ENCODE data around the gene ZFP1.

ZFP1 gene

DNA sequence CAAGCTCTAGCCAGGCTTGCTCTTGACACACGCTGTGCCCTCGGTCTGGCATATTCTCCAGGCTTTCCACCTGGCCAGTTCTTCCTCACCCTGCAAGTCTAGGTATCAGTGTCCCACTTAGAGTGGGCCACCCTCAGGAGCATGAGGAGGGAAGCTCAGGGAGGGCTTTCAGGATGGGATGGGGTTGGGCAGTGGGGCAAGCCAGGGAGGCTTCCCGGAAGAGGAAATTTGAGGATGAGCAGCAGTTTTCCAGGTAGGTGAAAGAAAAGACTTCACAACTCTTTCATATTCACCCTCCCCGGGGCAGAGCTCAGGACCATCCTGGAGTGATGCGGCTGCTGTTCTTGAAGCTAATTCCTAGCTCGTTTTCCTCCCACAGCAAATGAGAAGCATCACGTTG, 17.2 kb upstream of the ZFP1 start:
- DNase-seq: peak in 3 of 42 donors; percentile 1 to 6 (median 4)
- intact Hi-C loops (cut with DNase I): no loop called here

DNA sequence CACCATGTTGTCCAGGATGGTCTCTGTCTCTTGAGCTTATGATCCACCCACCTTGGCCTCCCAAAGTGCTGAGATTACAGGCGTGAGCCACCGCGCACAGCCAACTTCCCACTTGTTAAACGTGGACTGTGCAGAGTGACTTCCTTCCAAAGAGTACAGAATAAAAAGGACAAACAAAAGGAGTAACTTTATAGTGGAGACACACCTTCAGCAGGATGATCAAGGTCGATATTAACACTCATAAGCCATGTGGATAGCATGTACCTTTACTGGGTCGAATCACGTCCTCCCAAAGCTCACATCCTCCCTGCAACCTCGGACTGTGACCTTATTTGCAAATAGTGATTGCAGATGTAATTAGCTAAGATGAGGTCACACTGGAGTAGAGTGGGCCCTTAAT, 10.1 kb upstream of the ZFP1 start:
- no peak for DNase-seq
- intact Hi-C loops (cut with DNase I): no loop called here

DNA sequence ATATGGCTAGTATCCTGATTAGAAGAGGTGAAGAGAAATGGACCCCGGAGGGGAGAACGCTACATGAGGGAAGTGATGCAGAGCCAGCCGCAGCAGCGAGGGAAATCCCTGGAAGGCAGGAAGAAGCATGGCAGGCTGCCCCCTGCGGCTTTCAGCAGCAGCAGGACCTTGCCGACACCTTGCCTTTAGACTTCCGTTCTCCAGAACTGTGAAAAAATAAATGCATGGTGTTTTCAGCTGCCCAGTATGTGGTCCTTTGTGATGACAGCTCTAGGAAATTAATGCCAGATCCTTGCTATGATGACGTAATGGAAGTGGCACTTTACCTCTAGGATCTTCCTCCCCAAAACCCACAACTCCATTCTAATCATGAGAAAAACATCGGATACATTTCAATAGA, 9.7 kb upstream of the ZFP1 start:
- intact Hi-C loops (cut with DNase I): no loop called here
- DNase-seq: peak in 1 of 42 donors; percentile 2

DNA sequence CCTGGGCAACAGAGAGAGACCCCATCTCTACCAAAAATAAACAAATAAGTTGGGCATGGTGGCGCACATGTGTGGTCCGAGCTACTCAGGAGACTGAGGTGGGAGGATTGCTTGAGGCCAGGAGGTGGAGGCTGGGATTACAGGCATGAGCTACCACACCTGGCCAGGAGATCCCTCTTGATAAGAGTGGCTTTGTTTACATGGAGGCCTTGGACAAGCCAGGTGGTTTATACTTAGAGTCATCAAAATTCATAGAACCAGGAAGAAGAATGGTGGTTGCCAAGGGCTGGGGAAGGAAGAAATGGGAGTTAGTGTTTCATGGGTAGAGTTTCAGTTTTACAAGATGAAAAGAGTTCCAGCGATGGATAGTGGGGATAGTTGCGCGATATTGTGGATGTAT, 8.8 kb upstream of the ZFP1 start:
- no peak for DNase-seq
- intact Hi-C loops (cut with DNase I): no loop called here

DNA sequence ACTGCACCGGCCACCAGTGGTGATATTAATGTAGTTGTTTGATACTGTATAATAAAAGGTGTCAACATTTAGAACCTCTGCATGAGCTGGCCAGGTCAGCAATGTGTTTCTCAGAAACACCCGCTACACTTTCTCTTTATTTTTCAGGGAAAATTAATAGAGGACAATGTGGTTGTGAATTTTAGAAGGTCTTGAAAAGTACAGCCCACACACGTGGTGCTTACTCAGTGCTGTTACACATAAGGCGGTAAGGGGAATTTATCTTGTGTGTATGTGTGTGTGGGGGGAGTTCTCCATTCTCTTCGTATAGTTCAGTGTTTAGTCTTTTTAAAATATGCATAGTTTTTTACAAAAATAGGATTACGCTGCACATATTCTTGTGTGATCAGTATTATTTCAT, 4.4 kb upstream of the ZFP1 start:
- intact Hi-C loops (cut with DNase I): no loop called here
- DNase-seq: no peak

DNA sequence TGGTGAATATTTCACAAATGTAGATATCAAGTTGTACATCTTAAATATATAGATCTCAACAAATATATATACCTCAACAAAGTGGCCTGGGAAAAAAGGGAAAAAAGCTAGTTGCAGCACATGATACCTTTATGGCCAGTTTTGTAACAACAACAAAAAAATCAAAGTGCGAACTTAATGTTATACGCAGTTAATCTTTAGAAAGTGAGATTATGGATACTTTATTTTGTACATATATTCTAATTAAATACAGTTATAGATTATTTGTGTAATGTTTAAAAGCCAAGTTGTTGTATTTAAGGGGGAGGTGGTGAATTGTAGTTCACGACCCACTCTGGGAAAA, 385 bp upstream of the ZFP1 start:
- DNase-seq: no peak
- intact Hi-C loops (cut with DNase I): loop anchor here (5.0 kb wide), 1 partner anchor 36 kb away; no protein-coding TSS in a partner anchor

DNA sequence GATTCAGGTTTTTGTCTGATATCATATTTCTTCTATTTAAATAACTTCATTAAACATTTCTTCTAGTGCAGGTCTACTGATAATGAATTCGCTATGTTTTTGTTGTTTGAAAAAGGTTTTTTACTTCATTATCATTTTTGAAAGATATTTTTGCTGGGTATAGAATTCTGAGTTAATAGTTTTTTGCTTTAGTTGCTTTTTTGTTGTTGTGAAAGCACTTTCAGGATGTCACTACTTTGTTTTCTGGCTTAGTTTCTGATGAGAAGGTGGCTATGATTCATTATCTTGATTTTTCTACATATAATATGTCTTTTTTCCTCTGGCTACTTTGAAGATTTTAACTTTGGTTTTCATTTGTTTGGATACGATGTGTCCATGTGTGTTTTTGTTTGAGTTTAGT, 3.5 kb downstream of the ZFP1 start:
- intact Hi-C loops (cut with DNase I): no loop called here
- DNase-seq: no peak

DNA sequence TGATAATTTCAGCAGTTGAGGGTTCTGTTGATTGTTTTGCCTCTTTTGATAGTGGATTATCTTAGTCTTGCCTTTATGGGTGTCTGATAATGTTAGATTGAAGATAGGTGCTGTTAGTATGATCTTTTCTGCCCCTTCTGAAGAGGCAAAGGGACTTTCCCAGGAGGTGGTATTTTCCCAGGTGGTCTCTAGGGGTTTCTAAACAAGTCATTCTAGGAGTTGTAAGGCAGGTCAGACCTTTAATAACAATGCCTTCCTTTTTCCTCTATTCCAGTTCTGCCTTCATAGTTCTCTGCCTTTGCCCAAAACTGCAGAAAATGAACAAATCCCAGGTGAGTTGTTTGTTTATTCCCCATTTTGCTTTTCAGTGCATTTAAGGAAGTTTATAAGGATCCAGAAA, 4.3 kb downstream of the ZFP1 start:
- intact Hi-C loops (cut with DNase I): no loop called here
- DNase-seq: no peak

DNA sequence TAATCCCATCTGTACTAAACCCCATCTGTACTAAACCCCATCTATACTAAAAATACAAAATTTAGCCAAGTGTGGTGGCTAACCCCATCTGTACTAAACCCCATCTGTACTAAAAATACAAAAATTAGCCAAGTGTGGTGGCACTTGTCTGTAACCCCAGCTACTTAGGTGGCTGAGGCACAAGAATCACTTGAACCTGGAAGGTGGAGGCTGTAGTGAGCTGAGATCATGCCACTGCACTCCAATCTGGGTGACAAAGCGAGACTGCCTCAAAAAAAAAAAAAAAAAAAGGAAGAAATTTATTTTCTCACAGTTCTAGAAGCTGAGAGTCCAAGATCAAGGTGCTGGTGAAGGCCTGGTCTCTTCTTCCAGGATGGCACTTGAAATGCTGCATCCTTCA, 12.1 kb downstream of the ZFP1 start:
- intact Hi-C loops (cut with DNase I): no loop called here
- no peak for DNase-seq

DNA sequence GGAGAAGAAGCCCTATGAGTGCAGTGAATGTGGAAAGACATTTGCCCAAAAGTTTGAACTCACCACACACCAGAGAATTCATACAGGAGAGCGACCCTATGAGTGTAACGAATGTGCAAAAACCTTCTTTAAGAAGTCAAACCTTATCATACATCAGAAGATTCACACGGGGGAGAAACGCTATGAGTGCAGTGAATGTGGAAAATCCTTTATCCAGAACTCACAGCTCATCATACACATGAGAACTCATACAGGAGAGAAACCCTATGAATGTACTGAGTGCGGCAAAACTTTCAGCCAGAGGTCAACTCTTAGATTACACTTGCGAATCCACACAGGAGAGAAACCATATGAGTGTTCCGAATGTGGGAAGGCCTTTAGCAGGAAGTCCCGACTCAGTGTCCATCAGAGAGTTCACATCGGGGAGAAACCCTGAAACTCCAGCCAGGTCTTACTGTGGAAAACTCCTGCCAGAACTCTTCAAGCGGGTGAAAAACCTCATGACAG, 21.6 kb downstream of the ZFP1 start:
- DNase-seq: no peak
- intact Hi-C loops (cut with DNase I): no loop called here

DNA sequence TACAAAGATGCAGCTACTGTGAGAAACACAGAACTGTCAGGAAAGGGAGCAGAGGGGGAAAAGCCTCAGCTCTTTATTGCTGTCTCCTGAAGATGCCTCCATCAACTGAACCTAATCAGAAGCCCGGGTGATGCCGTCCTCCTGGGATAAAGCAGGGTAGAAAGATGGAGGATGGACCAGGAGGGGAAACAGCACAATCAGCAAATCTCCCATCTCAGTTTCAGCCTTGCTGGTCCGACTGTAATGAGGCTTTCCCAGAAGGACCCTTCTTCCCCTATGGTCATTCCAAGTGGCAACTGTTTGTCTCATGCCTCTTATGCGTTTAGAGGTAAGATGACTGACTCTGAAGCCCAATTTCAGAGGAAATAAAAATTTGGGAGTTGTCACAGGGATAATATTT, 24.3 kb downstream of the ZFP1 start:
- intact Hi-C loops (cut with DNase I): no loop called here
- no peak for DNase-seq

DNA sequence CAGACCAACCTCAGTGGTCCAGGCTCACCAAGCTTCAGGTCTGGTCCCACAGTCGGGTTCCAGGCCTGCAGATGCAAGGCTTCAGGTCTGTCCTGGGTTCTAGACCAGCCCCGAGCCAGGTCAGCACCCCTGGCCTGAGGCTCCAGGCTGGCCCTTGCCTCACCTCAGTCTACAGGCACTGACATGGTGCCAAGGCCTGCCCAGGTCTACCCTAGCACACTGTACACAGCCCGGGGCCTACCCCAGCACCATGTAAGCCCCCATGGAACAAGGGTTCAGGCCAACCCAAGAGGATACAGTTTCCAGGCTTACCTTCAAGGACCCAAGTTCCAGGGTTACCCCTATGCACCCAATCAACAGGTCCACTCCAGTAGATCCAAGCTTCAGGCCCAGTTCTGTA, 26.8 kb downstream of the ZFP1 start:
- intact Hi-C loops (cut with DNase I): no loop called here
- DNase-seq: no peak

DNA sequence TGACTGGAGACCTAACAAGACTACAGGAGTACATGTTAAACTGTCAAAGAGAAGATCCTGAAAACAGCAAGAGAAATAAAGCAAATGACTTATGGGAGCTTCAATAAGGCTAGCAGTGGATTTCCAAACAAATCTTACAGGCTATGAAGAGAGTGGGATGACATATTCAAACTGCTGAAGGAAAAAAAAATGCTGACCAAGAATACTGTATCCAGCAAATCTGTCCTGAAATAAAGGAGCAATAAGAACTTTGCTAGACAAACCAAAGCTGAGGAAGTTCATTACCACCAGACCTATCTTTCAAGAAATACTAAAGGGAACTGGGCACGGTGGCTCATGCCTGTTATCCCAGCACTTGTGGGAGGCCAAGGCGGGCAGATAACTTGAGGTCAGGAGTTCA, 28.6 kb downstream of the ZFP1 start:
- intact Hi-C loops (cut with DNase I): no loop called here
- DNase-seq: no peak

DNA sequence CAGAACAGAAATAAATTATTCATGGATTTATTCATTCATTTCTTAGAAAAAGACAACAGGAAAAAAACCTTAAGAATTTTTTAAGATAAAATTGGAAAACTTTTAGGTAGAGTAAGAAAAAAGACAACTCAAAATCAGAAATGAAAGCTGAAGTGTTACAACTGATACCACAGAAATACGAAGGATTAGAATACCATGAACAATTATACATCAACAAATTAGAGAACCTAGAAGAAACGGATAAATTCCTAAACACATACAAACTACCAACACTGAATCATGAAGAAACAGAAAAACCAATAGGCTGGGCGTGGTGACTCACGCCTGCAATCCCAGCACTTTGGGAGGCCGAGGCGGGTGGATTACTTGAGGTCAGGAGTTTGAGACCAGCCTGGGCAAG, 30.9 kb downstream of the ZFP1 start:
- peak in 1 of 42 donors; percentile 10 for DNase-seq
- intact Hi-C loops (cut with DNase I): no loop called here

DNA sequence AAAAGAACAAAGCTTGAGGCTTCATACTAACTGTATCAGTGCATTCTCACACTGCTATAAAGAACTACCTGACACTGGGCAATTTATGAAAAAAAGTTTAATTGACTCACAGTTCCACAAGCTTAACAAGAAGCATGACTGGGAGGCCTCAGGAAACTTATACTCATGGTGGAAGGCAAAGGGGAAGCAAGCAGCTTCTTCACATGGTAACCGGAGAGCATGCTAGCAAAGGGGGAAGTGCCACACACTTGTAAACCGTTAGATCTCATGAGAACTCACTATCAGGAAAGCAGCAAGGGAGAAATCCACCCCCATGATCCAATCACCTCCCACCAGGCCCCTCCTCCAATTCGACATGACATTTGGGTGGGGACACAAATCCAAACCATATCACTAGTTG, 33.3 kb downstream of the ZFP1 start:
- DNase-seq: no peak
- intact Hi-C loops (cut with DNase I): no loop called here

DNA sequence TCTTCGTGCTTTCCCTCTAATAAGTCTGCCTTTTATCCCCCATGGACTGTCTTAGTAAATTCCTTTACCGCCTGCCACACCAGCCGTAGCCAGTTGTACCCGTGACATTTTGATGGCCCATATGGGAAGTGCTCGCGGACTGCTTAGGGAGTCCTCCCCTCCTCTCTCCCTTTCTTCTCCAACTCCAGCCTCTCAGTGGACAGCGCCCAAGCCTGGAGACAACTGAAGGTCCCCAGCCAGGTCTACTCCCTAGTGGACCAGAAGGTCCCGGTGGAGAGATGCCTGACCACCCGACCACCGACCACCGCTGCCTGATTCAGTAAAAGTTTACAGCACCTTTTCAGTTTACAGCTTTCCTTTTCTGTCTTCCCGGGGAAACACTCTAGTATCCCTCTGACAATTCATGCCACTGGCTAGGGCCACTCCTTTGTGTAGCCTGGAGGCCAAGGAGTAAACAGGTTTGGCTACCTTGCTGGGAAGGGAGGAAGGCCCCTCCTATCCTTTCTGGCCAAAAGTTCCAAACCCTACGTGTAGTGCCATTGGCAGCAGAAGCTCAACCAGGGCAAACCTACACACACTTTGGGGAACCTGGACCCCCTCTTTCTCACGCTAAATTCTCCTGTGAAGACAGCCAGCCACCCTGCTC, 40.6 kb downstream of the ZFP1 start:
- DNase-seq: peak in 3 of 42 donors; percentile 5 to 32 (median 7)
- intact Hi-C loops (cut with DNase I): no loop called here

DNA sequence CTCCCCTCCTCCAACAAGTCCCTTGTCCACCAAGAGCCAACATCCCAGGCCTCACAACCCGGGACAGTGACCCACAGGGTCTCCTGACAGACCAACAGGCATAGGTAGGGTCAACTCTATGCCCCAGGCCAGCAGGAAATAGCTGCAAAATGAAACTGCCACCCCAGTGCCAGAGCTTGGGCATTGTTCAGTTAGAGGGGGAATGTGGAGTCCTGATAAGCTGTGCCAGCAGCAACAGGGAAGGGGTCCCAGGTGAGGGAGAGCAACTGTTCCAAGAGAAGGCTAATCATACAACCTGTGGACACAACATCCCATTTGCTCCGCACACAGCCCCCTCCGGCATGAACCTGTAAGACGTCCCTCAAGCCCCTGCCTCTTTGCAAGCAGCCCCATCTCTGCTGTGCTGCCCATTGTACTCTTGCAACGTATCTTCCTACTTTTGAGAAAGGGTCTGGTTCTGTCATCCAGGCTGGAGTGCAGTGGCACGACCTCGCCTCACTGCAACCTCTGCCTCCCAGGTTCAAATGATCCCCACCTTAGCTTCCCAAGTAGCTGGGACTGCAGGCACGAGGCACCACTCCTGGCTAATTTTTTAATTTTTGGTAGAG, 41.4 kb downstream of the ZFP1 start:
- peak in 3 of 42 donors; percentile 2 to 29 (median 21) for DNase-seq
- intact Hi-C loops (cut with DNase I): no loop called here

DNA sequence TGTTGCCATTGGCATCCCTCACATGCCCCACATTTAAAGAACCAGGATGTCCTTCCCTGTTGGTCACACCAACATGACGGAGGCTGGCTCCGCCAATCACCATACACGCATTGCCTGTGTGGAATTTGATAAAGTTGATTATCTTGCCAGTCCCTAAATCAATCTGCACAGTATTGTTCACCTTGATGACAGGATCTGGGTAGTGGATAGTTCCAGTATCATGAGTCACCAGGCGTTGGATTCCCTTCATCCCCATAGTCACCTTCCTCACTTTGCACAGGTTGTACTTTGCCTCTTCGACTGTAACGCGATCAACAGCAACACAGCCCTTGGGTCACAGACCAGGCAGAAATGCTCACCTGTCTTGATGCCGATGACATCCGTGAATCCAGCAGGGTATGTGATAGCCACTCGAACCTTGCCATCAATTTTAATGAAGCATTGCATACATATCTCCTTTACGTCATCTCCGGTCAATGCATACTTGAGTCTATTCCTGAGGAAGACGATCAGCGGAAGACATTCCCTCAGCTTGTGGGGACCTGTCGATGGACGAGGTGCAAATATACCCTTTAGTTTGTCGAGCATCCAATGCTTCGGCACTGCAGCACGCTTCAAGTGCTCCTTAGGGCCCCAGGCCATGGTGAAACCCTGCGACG, 44.4 kb downstream of the ZFP1 start:
- peak in 4 of 42 donors; percentile 1 to 20 (median 9) for DNase-seq
- intact Hi-C loops (cut with DNase I): no loop called here

DNA sequence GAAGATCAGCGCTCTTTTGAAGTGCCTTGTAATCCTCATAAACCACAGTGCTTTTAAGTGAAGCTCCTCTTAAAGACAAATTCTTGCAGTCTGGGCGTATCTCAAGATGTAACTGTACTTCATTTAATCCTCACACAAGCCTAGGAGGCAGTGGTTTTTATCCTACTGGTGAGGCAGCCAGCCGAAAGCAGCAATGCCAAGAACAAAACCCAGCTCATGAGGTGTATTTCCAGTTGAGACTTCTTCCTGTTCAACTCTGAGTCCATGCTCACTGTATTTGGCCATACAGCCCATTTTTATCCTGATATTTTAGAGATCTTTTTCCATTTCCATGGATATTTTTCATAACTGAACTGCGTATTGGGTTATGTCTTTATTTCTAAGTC, 44.9 kb downstream of the ZFP1 start:
- no peak for DNase-seq

DNA sequence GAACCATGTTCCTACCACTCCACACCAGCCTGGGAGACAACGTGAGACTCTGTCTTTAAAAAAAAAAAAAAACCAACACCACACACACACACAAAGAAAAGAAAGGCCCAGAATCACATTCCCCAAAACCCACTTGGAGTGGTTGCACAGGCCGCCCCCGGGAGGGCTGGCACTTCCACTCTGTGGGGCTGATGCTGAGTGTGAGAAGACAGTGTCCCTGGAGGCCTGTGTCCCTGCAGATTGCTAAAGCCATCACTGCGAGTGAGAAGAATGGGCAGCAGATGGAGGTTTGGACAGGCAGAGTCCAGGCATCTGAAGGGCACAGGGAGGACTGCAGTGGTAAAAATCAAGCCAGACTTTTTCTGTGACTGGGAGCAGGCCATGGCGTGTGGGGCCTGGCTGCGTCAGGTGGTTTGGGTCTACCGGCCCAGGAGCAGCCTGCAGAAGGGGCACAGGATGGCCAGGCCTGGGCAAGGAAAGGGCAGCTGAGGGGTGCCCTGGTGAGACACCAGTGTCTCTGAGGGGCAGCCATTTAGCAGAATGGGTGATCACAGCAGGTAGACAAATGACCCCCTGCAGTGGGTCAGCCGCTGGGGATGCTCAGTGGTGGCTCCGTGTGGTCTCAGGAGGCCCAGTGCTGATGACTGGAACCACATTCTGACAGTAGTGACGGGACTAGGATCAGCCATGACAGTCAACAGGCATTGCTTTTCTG, 45.6 kb downstream of the ZFP1 start:
- intact Hi-C loops (cut with DNase I): no loop called here
- DNase-seq: peak in 5 of 42 donors; percentile 5 to 15 (median 10)

More for the DNA sequence above, 44.9 kb downstream of the ZFP1 start:
- intact Hi-C loops (cut with DNase I): no loop called here
